ENCODE data around the gene ZNF786.

The ZNF786 gene

GRCh38 chr7:149027611-149028345 is 62.7 kb downstream of the ZNF786 start:
- no peak for DNase-seq (ENCODE audit: extremely low spot score)
- no peak for TF ChIP-seq CTCF (IDR thresholded peaks at IDR 0.05; ENCODE audit: control extremely low read depth, extremely low read depth, low read depth, missing control alignments)
- ChIA-PET POLR2A (no interaction called here), CTCF (interaction anchor here (1.2 to 8.2 kb wide), 3 partner anchors 21 to 63 kb away, joined by 3 to 51 read pairs (median 27); partner anchors contain the start of gene ZNF786)

DNA sequence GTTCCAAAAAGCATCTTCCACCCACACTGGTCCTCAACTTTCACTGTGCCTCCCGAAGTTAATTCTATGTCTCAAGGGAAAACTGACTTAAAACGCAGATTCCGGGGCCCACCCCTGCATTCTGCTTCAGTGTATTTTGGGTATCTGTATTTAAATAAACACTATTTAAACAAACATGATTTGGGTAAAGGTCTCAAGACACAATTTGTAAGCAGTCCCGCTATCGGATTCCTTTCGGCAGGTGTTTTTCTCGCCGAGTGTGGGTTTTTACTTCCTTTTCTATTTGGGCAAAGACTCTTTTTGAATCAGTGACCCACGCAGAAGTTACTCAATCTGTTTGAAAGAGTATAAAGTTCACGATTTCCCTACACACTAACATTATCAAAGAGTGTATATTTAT is 63.5 kb downstream of the ZNF786 start:
- no peak for TF ChIP-seq CTCF (IDR thresholded peaks at IDR 0.05; ENCODE audit: control extremely low read depth, extremely low read depth, low read depth, missing control alignments)
- CTCF ChIA-PET: interaction anchor here (1.2 to 8.2 kb wide), 3 partner anchors 21 to 64 kb away, joined by 3 to 51 read pairs (median 27); partner anchors contain the start of gene ZNF786
- DNase-seq (ENCODE audit: extremely low spot score): peak; percentile 45
- POLR2A ChIA-PET: interaction anchor here (0.6 kb wide), 2 partner anchors 105 to 120 kb away, joined by 3 to 4 read pairs; partner anchors contain the start of gene ZNF398

DNA sequence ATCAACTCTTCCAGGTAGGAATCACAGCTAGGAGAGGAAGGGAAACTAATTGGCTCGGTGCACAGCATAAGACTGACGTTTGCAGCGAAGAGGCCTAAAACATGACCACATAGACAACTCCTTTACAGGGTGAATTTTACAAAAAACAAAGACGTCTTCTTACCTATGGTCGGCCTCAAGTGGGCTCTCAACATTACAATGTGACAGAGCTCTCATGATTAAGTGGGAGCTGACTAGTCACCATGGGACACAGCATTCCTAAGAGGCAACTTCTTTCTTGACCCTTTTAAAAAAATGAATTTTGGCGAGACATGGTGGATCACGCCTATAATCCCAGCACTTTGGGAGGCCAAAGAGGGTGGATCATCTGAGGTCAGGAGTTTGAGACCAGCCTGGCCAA is 66.9 kb downstream of the ZNF786 start:
- ChIA-PET POLR2A (no interaction called here), CTCF (interaction anchor here (0.7 to 6.9 kb wide), 5 partner anchors 17 to 284 kb away, joined by 3 to 44 read pairs (median 4); no protein-coding TSS in a partner anchor)
- DNase-seq (ENCODE audit: extremely low spot score): no peak
- TF ChIP-seq CTCF (IDR thresholded peaks at IDR 0.05; ENCODE audit: control extremely low read depth, extremely low read depth, low read depth, missing control alignments): no peak

DNA sequence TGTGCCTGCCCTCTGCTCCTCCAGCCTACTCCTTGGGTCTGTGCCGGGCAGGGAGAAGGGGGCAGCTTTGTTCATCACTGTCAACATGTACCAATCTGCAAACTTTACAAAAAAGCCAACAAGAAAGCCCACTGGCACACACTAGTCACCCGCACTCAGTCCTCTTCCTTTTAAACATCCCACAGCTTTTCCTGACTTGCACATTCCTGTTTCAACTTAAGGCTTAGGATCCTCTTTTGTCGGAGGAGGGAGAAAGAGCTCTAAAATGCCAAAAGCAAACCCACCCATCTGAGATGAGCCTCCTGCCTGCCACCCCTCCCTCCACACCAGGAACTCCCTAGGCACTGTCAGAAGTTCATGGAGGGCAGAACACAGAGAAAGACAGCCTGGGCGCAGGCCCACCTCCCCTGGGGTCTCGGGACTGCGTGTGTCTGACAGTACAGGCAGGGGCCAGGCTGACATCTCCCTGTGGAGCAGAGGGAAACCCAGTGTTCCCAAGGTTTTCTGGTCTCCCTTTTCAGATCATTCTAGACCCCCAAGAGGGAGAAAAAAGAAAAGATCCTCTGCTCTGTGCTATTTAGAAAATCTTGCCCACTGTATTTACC is 67.7 kb downstream of the ZNF786 start:
- DNase-seq (ENCODE audit: extremely low spot score): no peak
- ChIA-PET CTCF (interaction anchor here (0.7 to 6.9 kb wide), 5 partner anchors 16 to 285 kb away, joined by 3 to 44 read pairs (median 4); no protein-coding TSS in a partner anchor), POLR2A (no interaction called here)
- no peak for TF ChIP-seq CTCF (IDR thresholded peaks at IDR 0.05; ENCODE audit: control extremely low read depth, extremely low read depth, low read depth, missing control alignments)

- CTCF ChIA-PET: interaction anchor here (1.7 to 6.9 kb wide), 2 partner anchors 15 to 44 kb away, joined by 5 to 44 read pairs; no protein-coding TSS in a partner anchor
- DNase-seq (ENCODE audit: extremely low spot score): no peak
- no peak for TF ChIP-seq CTCF (IDR thresholded peaks at IDR 0.05; ENCODE audit: control extremely low read depth, extremely low read depth, low read depth, missing control alignments)
- POLR2A ChIA-PET: no interaction called here
These were observed 68.8 kb downstream of the ZNF786 start for GRCh38 chr7:149021725-149022062.

GRCh38 chr7:149020483-149020882 is 70.0 kb downstream of the ZNF786 start:
- ChIA-PET POLR2A (no interaction called here), CTCF (interaction anchor here (1.1 to 6.9 kb wide), 3 partner anchors 9 to 45 kb away, joined by 3 to 44 read pairs (median 14); no protein-coding TSS in a partner anchor)
- DNase-seq (ENCODE audit: extremely low spot score): no peak
- TF ChIP-seq CTCF (IDR thresholded peaks at IDR 0.05; ENCODE audit: control extremely low read depth, extremely low read depth, low read depth, missing control alignments): no peak
